NCI-H526 treated with DMSO at 0.1 percent for 48 hours (cell line): Measurements from ENCODE around the gene OTOGL.
"Not testable (repeated sequence)": the region's sequence is repeated elsewhere in the genome, so short reads cannot be mapped to it uniquely, and the experiment has no call there.

Source experiments
- DNase-seq: peaks from one replicate; lab custom pipeline; 2025; lab: John Stamatoyannopoulos, UW

The OTOGL gene

GRCh38 chr12:80282761-80283160 is 183.4 kb downstream of the OTOGL start:
- DNase-seq = no peak

DNA sequence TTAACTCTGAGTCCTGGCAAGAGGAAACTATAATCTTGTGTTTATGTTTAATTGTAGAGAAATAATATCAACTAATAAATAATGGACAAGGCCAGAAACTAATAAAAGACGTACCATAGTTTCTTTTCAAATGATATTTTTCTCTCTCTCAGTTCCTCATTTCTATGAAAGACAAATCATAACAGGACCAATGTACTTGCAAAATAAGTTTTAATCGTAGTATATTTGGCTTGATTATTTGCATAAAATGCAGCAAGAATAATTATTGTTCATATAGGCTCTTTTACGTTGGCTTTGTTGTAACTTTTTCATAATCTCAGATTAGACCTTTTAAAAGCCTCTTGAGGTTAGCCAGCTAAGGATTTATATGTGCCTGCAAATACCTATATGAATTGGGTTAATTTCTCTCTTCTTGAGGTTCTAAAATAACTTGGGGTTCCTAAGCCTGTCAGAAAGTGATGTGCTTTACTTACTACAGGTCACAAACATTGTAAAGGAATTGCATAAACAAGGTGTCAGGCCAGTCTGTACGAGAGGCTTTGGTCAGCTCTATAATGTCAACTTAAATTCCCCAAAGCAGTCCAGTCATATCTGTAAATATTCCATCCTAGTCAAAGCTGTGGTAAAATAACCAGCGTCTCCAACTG is 191.9 kb downstream of the OTOGL start:
- no peak for DNase-seq

DNA sequence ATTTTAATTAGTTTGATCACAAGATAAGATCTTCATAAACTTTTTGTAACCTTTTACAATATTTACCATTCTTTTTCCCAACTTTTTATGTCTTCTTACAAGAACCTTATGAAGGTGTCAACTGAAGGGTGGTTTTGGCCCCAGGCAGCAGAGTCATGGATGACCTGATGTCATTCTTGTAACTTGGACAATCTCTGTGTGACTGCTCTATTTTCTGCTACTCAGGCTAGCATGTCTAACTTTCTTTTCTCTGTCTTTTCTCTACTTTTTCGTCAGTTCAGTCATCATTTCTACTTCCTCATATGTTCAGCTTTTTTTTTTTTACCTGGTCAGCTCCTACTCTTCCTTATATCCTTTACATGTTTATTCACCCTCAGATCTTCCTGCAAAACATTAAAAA is 194.0 kb downstream of the OTOGL start:
- no peak for DNase-seq

DNA sequence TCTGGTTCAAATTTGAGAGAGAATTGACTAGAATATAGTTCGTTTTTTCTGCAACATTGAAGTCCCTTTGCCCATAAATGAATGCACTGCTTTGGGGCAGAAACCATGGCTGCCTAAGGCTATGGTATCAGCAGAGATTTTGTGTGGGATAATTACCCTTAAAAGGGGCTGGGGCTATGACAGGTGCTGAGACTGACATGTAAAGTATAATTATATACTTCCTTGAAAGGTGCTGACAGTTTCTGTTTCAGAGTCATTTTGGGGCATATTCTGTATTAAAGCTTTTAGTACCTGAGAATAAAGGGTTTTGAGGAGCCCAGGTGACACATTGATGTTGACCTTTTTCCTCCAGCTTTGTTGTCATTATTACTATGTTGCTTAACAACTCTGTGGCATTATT is 194.4 kb downstream of the OTOGL start:
- DNase-seq = no peak

- DNase-seq = no peak
Observed at GRCh38 chr12:80299219-80299618, 199.9 kb downstream of the OTOGL start.

DNA sequence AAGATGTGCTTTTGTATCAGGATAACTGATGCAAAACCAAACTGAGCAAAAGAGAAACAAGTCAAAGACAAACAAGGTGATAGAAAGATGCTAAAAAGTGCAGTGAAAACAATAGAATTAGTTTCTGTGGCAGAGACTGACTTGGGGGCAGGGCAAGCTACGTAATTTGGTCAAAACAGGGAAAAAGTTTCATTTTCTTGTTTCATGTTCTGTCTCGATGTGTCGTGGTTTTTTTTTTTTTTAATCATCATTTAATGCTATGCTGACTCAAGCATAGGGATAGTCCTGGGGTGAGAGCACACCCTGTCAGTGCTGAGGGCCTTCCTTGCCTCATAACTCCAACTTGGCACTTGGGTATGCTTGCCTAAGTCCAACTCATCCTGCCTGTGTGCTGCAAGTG is 200.6 kb downstream of the OTOGL start:
- no peak for DNase-seq

GRCh38 chr12:80307436-80307835 is 208.1 kb downstream of the OTOGL start:
- DNase-seq = not testable (repeated sequence)

DNA sequence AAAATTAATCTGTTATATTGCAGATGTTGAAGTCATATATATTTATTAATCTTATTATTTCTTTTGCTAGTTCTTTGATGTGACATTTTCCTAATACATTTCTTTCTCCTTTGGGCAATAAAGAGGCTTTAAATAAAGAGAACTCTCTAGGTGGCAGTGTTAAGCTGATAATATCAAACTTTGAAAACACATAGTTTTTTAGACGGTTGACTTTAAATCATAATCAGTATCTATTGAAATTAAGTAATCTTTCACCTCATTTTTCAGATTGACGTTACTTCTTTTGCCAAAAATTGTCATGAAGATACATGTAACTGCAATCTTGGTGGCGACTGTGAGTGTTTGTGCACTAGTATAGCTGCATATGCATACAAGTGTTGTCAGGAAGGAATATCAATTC is 213.9 kb downstream of the OTOGL start:
- no peak for DNase-seq

DNA sequence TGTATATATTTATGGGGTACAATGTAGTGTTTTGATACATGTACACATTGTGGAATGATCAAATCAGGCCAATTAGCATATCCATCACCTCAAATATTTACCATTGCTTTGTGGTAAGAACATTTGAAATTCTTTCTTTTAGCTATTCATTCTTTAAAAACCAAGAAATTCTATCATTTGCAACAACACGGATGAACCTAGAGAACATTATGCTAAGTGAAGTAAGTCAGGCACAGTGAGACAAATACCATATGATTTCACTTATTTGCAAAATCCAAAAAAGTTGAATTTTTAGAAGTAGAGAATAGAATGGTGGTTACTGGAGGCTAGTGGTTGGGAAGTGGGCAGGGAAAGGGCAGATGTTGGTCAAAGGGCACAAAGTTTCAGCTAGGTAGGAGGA is 215.4 kb downstream of the OTOGL start:
- DNase-seq = no peak

DNA sequence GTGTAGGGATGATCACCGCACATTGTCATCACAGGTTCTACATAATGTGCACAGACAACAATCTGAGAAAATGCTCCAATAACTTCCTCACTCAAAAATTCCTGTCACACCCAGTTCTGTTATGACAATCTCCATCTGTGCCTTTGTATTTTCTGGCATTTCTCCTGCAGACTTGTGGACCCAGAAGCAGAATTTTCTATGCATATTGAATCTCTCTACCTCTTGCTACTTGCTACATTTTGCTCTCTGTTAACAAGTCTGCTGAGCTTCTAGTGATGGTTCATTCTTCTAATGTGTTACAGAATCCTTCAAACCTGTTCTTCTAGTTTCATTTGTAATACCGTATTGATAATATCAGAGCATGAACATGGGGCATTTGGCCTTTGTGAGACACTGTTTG is 216.9 kb downstream of the OTOGL start:
- no peak for DNase-seq

GRCh38 chr12:80317307-80317706 is 218.0 kb downstream of the OTOGL start:
- no peak for DNase-seq

GRCh38 chr12:80317899-80318298 is 218.6 kb downstream of the OTOGL start:
- DNase-seq = no peak

- no peak for DNase-seq
Observed at GRCh38 chr12:80320121-80320678, 220.9 kb downstream of the OTOGL start.

- DNase-seq = no peak
Observed at GRCh38 chr12:80321653-80322052, 222.3 kb downstream of the OTOGL start.

DNA sequence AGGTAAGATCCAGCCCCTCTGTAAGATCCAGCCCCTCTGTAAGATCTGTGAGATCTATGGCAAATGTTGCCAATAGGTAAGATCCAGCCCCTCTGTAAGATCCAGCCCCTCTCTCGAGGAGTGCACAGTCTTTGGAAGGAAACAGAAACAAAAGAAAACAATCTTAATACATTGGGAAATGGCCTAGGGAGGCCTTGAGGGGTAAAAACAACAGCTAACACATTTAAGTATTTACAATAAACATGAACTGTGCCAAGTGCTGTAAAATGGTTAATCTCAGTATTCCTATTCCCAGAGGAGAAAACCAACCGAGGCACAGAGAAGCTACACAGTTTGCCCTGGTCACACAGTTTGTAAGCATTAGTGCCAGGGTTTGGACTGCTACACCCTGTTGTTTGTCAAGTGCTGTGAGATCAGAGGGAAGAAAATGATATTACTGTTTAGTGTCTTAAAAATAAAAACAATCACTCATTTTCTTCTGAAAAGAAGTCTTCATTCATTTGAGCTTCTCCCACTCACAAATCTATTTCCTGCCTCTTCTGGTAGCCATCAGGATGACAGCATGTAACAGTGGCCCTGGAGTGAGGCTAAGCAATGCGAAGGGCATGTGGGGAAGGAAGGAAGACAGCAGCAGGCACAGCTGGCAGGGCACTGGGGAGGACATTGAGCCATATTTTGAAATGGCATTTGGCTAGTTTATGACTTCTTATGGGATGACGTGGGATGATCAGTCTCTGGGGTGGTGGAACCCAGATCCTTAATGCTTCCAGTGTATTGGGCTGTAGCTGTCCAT is 226.0 kb downstream of the OTOGL start:
- no peak for DNase-seq

DNA sequence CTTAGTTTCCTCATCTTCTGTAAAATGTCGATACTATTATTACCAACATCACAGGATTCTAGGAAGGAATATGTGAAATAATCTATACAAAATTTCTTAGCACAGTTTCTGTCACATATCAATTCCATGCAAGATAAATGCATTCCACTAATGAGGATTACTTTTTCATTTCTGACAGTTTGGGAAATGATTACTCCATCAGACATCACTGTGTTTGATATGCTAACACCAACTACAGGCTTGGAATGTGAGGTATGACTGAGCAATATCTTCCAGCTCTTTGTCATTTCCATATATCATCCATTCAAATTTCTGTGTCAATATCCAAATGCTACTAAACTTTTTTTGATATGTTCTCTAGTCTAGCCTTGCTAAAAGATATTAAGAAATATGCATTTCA is 233.5 kb downstream of the OTOGL start:
- DNase-seq = no peak

DNA sequence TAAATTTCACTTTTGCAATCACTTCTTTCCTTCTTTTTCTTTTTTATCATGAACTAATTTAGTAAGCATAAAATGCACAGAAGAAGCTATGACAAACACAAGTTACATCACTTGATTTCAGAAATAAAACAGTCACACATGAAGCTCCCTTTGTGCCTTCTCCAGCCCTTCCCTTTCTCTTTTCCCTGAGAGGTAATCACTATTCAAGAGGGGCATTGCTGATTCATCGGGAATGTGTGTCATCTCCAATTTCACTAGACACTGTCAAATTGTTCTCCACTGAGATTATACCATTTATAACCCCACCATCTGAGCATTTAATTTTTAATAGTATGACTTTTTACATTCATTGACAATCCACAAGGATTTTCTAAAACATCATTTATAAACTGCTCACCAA is 253.1 kb downstream of the OTOGL start:
- DNase-seq = no peak

- DNase-seq = no peak
Observed at GRCh38 chr12:80353254-80353653, 253.9 kb downstream of the OTOGL start.

- DNase-seq = no peak
Observed at GRCh38 chr12:80356097-80356496, 256.8 kb downstream of the OTOGL start.

DNA sequence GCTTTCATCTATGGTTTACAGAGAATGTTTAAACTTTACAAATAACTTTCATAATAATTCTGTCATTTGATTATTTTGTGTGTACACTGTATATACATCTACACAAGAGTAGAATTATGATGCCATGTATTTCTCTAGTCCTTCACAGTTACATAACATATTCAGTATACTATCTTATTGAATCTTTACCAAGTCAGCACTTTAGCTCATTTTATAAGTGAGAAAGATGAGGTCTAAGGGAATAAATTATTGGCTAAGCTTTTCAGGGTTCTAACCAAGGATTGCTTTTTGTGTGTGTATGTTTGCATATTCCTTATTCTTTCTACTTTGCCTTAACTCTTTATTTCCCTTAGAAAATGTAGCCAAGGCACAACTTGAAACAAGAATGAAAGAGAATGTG is 260.4 kb downstream of the OTOGL start:
- no peak for DNase-seq

DNA sequence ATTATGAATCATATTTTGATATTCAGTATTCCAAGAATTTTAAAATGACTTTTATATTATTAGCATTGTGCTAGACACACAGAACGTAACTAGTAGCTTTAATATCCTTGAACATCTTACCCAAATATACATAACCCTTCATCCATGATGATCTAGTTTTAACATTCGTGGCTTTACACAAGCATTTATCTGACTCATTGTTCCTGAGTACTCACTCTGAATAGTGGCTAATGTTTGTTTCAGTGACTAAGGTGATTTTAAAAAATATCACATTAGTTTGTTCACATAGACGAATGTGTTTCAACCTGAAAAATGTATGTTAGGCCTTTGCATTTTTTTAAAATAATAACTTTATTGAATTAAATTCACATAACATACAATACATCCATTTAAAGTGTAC is 264.7 kb downstream of the OTOGL start:
- DNase-seq = no peak

- no peak for DNase-seq
Observed at GRCh38 chr12:80373666-80374065, 274.3 kb downstream of the OTOGL start.

DNA sequence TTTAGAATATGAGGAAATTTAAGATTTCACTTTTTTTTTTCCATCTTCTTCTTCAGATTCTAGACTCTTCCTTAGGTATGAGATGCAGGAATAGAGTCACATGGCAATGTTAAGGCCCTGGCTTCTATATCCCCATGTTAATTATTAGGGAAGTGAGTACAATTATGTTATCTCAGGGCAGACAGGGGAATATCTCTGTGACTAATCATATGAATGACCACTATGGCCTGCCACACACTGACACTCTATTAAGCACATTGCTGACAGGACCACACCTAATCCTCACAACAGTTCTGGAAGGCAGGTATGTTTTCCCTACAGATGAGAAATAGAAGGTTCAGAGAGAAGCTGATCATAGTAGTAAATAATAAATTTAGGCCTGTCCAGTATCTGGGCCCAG is 275.3 kb downstream of the OTOGL start:
- DNase-seq = no peak
